ENCODE data around the gene MRPL43.
"Not testable (repeated sequence)": the region's sequence is repeated elsewhere in the genome, so short reads cannot be mapped to it uniquely, and the experiment has no call there.

Gene MRPL43

DNA sequence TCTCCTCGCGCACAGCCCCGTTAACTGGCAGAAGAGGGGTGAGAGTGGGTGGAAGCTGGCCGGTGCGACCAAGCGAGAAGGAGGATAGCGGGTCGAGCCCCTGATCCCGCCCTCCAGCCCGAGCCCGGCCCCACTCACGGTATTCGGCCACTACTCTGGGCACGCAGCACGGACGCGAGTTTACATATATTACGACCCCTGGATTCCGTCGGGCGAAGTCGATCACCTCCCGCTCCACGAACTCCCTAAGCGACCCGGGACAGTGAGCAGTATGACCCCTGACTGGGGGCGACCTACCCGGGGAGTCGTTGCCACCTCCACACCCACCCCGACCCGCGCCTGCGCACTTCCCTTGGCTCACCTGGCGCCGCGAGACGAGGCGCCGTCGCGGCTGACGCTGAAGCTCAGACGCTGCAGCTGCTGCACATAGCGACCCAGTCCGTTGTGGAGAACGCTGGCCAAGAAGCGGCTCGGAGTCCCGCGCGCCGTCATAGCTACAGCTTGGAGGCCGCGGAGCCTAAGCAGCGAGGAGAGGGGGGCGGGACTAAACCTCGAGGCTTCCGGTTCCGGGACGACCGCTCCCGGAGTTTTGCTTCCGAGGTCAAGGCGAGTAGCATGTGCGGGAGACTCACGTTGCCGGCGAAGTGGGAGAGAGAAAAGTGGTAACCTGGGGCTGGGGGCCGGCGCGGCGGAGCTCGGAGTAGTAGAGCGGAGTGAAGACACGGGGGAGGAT, at the start of gene MRPL43, which contains the start of gene TWNK:
Gene MRPL43 (minus strand): TSS at position 546 of the 733 bp plus-strand sequence. CDS start 54 bp downstream, at position 492.
Gene TWNK (plus strand): TSS at position 592 of the 733 bp plus-strand sequence. CDS start 668 bp downstream, outside the sequence.
- peak; percentile 57 to 78 for DNase-seq (ENCODE audit: low read depth in 2 of 2)

DNA sequence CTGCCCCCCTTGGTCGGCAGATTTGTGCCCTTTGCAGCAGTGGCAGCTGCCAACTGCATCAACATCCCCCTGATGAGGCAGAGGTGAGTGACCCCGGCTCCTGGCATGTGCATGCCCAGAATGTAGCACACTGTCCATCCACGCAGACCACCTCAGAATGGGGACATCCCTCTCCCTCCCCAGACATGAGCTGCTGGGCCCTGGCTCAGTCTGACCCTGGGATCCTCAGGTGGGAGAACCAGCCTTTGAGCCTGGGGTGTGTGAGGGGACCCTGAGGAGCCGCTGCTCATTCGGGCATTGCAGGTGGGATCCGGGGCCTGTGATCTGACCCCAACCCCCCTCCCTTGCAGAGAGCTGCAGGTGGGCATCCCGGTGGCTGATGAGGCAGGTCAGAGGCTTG, 49.4 kb upstream of the MRPL43 start:
- no peak for DNase-seq (ENCODE audit: low read depth in 2 of 2)

DNA sequence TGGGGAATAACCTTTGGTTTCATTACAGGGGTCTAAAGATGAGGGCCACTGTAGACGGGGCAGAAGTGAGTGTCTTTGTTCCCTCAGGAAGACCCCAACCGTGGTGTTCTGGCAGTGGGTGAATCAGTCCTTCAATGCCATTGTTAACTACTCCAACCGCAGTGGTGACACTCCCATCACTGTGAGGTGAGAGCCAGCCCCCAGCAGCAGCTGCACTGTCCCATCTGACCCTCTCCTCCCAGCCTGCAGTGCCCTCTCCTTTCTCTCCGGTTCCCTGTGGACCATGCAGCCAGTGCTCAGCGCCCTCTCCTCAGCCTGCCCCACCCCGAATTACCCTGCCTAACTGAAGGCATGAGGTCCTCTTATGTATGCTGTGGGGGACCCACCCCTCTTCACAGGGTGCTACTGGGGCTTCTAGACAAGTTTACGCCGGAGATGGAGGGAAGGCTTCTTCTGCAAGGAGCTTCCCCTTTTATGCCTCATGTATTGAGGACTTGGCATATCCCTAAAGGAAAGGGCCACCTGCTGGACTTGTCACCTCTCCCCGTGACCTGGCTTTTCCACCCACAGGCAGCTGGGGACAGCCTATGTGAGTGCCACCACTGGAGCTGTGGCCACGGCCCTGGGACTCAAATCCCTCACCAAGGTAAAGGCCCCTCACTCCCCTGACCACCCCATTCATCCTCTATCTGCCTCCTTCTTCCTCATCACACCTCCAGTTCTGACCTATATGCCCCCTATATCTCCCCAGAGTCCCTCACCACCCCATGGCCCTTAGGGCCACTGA, 48.8 kb upstream of the MRPL43 start:
- DNase-seq (ENCODE audit: low read depth in 2 of 2): no peak

DNA sequence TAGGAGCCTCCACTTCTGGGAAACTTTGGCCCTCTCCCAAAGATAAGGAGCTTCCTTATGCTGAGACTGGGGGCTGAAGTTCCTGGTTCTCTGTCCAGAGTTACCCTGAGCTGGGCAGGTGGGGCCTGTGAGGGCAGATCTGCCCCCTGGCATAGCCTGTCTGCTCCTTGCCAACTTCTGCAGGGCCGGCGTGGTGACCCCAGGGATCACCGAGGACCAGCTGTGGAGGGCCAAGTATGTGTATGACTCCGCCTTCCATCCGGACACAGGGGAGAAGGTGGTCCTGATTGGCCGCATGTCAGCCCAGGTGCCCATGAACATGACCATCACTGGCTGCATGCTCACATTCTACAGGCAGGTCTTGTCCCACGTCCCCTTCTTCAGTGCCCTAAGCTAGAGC, 48.0 kb upstream of the MRPL43 start:
- DNase-seq (ENCODE audit: low read depth in 2 of 2): no peak

DNA sequence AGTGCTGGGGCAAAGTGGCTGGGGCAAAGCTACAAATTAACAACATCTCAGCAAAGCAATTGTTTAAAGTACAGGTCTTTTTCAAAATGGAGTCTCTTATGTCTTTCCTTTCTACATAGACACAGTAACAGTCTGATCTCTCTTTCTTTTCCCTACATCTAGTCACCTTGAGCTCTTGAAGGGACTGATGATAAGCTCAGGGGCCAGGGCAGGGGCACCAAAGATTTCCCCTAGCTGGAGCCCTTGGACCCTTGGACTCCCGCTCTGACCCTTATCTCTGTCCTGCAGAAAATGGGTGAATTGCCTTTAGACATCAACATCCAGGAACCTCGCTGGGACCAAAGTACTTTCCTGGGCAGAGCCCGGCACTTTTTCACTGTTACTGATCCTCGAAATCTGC, 47.1 kb upstream of the MRPL43 start:
- DNase-seq (ENCODE audit: low read depth in 2 of 2): not testable (repeated sequence)

DNA sequence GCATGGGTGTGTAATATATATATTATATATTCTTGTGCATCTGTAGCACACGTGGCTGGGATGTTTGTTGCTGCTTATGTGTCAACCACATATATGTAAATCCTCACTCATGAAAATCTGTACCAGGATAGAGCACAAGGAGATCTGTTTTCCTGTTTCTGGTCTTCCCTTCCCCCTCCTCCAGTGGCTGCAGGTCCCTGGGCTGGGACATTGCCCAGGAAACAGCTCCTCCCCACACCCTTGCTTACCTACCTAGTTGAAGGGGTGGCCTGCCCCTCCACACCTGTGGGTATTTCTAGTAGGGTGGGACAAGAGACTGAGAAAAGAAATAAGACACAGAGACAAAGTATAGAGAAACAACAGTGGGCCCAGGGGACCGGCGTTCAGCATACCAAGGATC, 46.0 kb upstream of the MRPL43 start:
- no peak for DNase-seq (ENCODE audit: low read depth in 2 of 2)

DNA sequence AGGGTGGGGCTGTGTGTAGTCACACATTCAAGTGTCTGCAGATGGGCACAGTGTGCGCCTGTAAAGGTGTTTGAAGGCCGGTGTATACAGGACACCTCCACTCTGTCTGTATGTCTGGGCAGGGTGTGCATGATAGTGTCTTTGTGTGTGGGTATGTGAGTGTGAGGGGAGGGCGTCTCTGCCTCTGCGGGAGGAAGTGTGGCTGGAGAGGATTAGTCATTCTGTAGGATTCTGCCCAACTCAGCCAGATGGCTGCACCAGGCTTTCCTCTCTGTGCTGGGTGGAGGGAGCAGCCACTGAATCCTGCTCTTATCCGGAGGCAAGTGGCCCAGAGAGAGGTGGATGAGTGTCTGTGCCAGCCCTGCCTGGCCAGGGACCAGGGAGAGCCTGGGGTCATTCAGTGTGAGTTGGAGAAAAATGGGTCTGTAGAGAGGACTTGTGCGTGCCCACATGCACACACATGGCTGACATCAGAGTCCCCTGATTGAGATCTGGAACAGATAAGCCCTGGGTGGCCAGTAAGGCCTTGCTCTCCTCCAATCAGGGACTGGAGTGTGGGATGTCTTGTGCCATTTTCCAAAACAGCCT, 45.4 kb upstream of the MRPL43 start:
- DNase-seq (ENCODE audit: low read depth in 2 of 2): no peak

DNA sequence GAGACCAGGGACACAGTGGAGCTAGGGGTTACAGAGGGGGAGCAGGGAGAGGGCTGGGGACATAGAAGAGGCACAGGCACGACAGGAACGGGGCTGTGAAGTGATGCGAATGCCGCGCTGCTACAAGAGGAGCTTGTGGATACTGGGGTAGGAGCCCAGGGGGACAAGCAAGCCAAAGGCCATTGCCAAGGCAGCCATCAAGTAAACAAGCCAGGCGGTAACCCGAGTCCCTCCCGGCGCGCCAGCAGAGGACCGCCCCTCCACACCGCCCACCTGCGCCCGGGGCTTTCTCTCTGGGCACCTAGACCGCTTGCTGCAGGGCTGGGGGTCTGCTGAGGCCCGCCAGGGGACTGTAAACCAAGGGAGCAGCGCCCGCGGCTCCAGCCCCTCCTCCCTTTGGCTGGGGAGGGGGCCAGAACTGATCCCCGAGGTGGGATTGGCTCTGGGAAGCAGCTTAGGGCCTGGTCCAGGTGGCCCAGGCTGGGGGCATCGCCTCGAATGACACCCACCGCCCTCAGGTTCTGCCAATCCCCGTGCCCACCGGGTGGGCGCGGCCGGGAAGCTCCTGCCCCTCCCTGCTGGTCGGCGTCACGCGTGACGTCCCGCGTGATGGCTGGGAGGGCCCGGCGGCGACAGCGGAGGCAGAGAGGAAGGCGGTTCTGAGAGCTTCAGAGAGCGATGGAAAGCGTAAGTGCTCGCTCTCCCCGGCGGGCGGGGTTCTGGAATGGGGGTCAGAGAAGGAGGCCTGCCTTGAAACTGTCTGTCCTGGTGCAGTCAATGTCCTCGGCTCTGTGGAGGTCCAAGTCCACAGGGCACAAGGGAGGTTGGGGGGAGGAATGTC, 44.7 kb upstream of the MRPL43 start:
- peak; percentile 46 to 55 for DNase-seq (ENCODE audit: low read depth in 2 of 2)

DNA sequence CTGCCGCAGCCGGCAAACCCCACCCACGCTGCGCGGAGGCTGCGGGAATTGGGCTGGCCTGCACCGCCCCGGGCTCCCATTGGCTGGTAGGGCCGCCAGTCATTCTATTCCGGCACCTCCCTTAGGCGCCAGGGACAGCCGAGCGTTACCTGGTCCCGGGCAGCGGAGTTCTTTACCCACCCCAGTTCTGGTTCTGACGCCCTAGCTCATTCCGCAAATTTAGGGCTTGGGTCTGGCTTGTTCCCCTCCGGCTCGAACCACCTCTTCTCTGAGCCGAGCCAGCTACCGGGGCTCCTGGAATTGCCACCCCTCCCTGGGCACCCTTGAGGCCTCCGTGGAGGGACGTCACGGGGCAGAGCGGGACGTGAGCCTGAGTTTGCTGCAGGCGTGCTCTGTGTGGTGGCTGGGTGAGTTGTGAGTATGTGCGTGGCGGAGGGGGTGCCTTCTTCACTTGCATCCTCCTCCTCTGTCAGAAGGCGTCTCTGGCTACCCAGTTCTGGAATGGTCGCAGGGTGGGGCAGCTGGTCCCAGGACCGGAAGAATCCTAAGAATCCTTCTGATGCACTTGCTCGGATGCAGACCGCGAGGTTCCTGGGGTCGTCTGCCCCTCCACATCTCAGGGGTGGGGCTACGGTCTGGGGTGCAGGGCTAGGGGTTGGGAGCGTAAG, 44.0 kb upstream of the MRPL43 start, which contains the start of the genes PDZD7 and SFXN3:
Gene PDZD7 (minus strand): TSS at position 2 of the 668 bp plus-strand sequence. CDS start 910 bp downstream, outside the sequence.
Gene SFXN3 (plus strand): TSS at position 107 of the 668 bp plus-strand sequence. CDS start 3,461 bp downstream, outside the sequence.
- peak; percentile 94 to 96 for DNase-seq (ENCODE audit: low read depth in 2 of 2)

DNA sequence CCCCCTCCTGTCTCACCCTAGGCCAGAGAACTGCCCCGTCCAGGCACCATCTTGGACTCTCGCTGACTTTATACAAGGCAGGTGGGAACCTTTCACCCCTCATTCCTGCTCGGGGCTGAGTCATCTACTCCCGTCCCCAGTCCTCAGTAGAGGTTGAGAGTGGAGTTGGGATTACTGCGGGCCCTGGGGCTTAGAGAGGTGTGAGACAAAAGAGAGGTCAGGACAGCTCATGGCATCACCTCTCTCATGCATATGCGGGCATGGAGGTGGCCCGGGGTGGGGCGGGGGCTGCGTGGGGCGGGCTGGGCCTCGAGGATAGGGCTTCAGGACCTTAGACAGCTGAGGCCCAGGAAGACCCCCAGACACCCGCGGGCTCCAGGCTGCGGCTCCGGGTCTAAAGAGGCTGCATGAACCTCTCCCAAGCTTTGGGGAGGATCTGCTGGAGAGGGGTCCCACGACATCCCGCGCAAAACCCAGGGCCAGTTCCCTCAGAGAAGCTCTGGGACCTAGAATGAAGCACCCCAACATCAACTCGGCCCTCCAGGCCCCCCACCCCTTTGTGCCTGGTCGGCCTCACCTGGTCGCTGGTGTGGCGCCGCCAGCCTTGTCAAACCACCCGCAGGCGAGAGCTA, 43.3 kb upstream of the MRPL43 start:
- DNase-seq (ENCODE audit: low read depth in 2 of 2): no peak

DNA sequence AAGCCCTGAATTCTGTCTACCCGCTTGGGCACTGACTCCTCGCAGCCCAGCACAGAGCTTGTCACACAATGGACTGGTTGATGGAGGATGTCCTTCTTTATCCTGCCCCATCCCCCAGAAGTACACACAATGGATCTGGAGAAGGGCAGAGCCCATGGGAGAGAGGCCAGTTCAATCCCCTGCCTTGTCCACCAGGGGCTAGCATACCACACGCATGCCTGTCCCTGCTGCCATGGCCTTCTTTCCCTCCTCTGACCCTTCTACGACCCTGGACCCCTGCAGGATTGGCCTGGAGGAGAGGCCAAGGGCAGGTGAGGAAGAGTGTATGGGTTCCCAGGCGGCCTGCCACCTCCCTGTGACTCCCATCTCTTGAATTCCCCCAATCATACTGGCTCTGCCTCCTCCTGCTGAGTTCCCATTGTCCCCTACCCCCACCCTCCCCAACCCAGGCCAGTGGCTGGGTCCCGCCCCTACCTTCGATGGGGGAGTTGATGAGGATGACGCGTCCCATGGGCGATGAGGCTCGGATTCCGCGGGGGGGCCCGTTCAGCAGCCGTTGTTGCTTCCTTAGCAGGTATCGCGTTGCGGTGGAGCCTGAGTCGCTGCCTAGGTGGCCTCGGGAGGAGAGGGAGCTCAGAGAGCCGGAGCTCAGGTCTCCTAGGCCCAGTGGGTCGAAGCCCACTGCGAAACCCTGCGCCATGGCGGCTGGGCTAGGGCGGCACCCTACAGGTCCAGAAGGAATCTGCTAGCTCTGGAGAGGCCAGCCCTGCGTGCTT, 42.4 kb upstream of the MRPL43 start:
- DNase-seq (ENCODE audit: low read depth in 2 of 2): no peak

DNA sequence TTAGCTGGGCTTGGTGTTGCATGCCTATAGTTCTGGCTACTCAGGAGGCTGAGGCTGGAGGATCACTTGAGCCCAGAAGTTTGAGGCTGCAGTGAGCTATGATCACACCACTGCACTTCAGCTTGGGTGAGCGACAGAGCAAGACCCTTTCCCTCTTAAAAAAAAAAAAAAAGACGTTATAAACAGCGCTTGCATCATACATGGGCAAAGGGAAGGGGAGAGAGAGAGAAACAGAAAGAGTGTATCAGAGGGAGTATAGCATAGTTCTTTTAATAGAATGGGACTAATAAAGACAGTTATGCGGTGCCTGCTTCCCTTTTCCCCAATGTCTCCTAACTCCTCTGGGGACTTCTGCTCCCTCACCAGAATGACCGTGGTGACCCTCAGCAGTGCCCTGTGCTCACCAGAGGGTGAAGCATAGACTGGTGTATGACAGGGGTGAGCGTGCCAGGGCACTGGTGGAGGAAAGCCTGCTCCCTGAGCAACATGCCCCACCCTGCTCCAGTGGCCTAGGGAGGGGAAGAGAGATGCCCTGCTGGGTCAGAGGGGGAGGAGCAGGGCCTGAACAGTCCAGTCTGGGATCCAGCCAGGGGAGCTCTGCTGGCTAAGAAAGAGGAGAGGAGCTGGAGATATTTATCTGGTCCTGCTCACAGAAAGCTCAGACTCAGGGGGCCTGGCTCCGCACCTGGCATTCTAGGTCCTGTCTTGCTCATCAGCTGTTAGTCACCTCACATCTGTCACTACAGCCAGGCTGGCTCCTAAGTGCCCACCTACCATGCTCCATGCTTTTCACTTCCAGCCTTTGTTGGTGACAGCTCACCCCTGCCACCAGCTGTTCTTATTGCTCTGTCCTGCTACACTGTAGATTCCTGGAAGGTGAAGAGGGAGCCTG, 41.4 kb upstream of the MRPL43 start:
- no peak for DNase-seq (ENCODE audit: low read depth in 2 of 2)

DNA sequence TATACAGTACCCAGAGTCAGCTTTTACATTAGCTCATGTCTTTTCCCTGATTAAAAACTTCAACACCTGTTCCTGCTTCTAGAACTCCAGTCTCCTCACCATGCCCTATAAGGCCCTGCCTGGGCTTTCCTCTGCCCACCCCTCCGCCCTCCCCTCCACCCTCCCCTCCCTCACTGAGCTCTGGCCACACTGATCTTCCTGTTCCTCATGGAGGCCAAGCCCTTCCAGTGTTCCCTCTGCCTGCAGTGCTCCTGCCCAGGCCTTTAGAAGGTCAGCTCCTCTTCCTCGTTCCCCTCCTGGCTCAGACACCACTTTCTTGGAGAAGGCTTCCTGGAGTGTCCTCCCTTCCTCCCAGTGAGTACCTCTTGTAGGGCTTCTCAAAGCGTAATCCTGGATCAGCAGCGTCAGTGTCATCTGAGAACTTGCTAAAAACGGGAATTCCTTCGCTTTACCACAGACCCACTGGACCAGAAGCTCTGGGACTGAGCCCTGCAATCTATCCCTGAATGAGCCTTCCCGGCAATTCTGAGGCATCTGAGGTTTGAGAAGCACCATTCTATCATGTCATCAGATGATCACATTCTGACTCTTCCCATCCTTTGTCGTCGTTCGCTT, 39.9 kb upstream of the MRPL43 start:
- DNase-seq (ENCODE audit: low read depth in 2 of 2): no peak

DNA sequence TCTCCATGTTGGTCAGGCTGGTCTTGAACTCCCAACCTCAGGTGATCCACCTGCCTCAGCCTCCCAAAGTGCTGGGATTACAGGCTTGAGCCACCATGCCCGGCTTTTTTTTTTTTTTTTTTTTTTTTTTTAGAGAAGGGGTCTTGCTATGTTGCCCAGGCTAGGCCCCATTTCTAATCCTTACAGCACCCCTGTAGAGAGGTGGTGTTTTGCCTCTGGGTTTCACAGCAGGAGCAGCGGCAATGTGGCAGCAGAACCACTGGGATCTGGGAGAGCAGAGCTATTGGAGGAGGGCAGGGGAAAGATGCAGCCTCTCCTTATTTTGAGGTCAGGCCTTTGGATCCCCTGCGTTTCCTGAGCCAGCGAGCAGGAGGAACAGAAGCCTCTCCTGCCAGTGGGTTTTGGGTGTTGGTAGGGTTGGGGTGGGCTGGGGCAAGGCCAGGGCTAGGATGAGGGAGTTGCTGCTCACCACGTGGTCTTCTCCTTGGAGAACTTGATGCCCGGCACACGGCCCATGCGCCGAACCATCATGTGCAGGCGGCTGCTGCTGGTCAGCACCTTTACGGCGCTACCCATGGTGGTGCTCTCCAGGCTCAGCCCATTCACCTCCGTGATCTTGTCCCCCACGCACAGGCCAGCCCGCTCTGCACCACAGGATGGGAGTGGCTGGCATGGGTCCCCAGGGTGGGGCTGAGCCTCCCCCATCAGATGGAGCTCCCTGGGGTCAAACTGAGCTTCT, 35.8 kb upstream of the MRPL43 start:
- DNase-seq (ENCODE audit: low read depth in 2 of 2): no peak

DNA sequence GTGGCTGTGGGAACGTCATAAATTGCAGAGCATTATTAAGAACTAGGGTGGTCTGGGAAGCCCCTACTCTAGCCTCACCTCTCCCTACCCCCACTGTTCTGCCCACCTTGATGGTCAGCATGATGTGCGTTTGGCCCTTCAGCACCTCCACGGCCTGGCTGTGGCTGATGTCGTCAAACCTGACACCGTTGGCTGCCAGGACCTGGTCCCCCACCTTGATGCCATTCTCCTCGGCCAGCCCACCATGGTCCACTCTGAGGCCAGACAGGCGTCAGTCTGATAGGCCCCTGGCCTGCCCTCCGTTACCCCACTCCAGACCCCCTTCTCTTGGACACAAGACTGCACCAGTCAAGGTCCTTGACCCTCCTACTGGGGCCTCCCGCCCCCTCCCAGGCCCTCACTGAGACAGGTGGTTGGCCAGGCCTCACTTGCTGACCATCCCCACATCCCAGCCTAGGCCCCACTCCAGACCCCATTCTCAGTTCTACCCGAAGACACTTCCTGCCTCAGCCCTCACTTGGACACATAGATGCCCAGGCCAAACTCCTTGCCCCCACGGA, 34.5 kb upstream of the MRPL43 start:
- no peak for DNase-seq (ENCODE audit: low read depth in 2 of 2)

DNA sequence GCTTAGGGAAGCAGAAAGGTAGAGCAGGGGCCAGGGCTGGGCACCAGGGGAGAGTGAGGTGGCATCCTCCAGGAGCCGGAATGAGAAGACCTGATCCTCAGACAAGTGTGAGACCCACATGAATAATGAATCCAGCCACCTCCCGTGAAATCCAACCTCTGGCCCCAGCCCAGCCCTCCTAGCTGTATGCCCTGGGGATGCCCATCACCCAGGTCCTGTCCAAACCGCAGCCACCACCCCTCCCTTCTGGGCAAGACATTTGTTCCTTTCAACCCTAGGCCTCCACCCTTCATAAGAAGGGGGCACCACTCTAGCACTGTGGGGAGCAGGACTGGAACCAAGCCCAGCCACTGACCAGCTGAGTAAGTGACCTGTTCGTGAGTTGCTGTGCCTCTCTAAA, 33.9 kb upstream of the MRPL43 start:
- no peak for DNase-seq (ENCODE audit: low read depth in 2 of 2)

DNA sequence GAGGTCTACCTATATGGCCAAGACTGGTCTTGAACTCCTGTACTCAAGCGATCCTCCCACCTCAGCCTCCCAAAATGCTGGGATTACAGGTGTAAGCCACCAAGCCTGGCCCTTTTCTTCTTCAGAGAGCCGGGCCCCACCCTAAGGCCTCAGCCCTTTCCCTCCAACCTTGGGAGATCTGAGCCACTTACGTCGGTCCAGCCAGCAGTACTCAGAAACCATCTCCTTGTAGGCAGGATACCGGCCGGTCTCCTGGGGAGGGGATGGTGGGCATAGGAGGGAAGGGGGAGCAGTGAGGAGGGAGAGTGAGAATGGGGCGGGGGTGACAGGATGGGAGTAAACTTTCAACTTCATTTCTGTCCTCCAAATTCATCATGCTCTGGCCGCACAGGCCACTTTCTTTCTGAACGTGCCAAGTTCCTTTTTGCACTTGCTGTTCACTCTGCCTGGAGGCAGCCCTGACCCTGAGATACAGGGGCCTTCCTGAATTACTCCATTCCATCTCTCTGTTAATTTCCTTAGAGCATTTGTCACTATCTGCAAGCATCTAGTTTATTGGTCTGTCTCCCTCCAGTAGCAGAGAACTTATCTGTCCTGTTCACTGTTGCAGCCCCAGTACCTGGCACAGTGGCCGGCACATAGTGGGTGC, 33.3 kb upstream of the MRPL43 start:
- no peak for DNase-seq (ENCODE audit: low read depth in 2 of 2)
